ENCODE measurements around the gene PSORS1C2.

GRCh38 chr6:31125162-31125561 lies 13.7 kb downstream of the PSORS1C2 start:
- no peak for TF ChIP-seq TAF1 (IDR thresholded peaks at IDR 0.05; ENCODE audit: low read depth, low read length)
- no peak for TF ChIP-seq POLR2AphosphoS5 (IDR thresholded peaks at IDR 0.05; ENCODE audit: low read depth, low read length)
- no peak for TF ChIP-seq POLR2A (IDR thresholded peaks at IDR 0.05; ENCODE audit: low read depth, low read length)
- no peak for TF ChIP-seq SPI1 (IDR thresholded peaks at IDR 0.05; ENCODE audit: low read depth, low read length)
- TF ChIP-seq PAX5 (IDR thresholded peaks at IDR 0.05; ENCODE audit: insufficient read depth, low read length, severe bottlenecking), result no peak
